GM23248 (cell line): ENCODE measurements around the gene DYRK1A.

Source experiments
- EZH2 ChIP-seq: fragments of 200-600 bp; sonication (generic); IDR thresholded peaks from 2 replicates; pipeline ENCODE4 v1.6.1; 2018; ENCODE audit warnings: antibody characterized with exemption, mild to moderate bottlenecking; ENCODE audit not compliant: insufficient read depth, poor library complexity, severe bottlenecking
- EZH2phosphoT487 ChIP-seq: fragments of 200-600 bp; sonication (generic); IDR thresholded peaks from 2 replicates; pipeline ENCODE4 v1.6.1; 2018; ENCODE audit warnings: antibody characterized with exemption, moderate library complexity, mild to moderate bottlenecking, low read depth; ENCODE audit not compliant: insufficient read depth

DNA sequence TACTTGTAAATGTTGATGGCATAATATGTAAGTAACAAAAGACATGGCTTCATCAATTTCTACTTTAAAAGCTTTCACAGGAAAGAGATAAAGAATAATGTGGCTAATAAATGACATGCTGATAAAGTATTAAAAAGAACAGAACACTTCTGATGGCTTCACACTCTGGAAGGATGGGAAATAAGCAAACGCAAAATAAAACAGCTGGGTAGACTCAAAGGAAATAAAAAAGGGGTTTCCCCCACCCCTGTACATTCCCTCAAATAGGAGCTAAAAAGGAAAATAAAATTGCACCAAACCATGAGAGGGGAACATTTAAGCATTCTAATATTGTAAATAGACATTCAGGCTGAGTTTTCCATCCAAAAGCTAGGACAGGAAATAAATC lies 27.0 kb upstream of the DYRK1A start:
- no peak for TF ChIP-seq EZH2
- TF ChIP-seq EZH2phosphoT487, result no peak
